ENCODE results near the gene SLC43A1.

Gene SLC43A1

DNA sequence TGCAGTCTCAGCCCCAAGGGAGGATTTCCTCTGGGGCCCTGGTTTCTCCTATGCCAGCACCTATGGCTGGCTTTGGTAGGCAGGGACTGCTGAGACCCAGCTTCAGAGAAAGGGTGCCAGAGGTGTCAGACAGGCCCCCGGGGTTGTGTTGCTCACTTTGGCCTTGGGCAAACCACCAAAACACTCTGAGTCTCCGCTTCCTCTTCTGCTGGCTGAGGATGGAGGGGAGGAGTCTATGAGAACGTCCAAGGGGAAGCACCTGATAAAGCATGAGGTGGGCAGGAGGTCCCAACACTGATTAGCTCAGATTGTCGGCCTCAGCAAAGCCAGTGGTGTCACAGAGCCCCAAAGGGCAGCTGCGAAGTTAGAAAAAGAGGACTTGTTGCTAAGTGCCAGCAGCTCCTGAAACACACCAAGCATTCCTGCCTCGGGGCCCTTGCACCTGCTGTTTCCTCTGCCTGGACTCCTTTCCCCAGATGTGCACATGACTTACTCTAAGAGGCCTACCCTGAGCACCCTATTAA is 32.4 kb upstream of the SLC43A1 start:
- Histone ChIP-seq H2AK5ac (ENCODE audit: low read depth, low read length) (no peak overlapping the region), H3K4me1 (ENCODE audit: control insufficient read depth in 2 of 2, insufficient read depth in 1 of 2, low read depth in 1 of 2, low read length in 2 of 2) (peaks cover 6 to 7% of the 10 kb centered on the region in 2 donors), H3K9me3 (replicated peaks in 1 of 2; ENCODE audit: control insufficient read depth in 2 of 2, insufficient read depth in 1 of 2, low read depth in 1 of 2, low read length in 2 of 2) (peaks cover 0 to 4% of the 10 kb centered on the region in 2 donors), H2AFZ (ENCODE audit: low read length) (no peak overlapping the region), H3K27me3 (ENCODE audit: control insufficient read depth in 3 of 3, insufficient read depth in 3 of 3, low read depth in 1 of 3, low read length in 3 of 3) (no peaks in the 10 kb centered on the region), H3K18ac (ENCODE audit: low read length) (no peak overlapping the region), H4K91ac (ENCODE audit: low read depth, low read length, poor library complexity) (no peak overlapping the region), H2BK5ac (ENCODE audit: low read length) (no peak overlapping the region), H3K4me2 (ENCODE audit: insufficient read depth, low read length, poor library complexity, severe bottlenecking) (no peak overlapping the region), H4K8ac (ENCODE audit: low read depth, low read length) (no peak overlapping the region), H3K79me1 (ENCODE audit: low read depth, low read length) (no peaks in the 10 kb centered on the region), H2BK12ac (ENCODE audit: low read length) (no peak overlapping the region), H3K27ac (replicated peaks; ENCODE audit: low read length) (no peak overlapping the region), H3K4ac (ENCODE audit: low read length) (no peak overlapping the region), H3K4me3 (ENCODE audit: low read length in 2 of 2) (no peak overlapping the region), H2BK120ac (ENCODE audit: low read depth, low read length) (no peak overlapping the region), H3K14ac (ENCODE audit: low read length) (no peak overlapping the region), H3K36me3 (replicated peaks in 1 of 2; ENCODE audit: control insufficient read depth in 2 of 2, insufficient read depth in 2 of 2, low read length in 2 of 2) (peaks cover 44 to 66% of the 10 kb centered on the region in 2 donors), H3K9ac (ENCODE audit: low read depth, low read length, poor library complexity) (no peak overlapping the region), H2BK15ac (ENCODE audit: low read length) (no peak overlapping the region), H3K23ac (ENCODE audit: low read depth, low read length, poor library complexity) (no peak overlapping the region)
- DNase-seq (ENCODE audit: low spot score): no peak
- no CpG with 5 or more reads among the region's 6 CpGs for WGBS, 2 donors (ENCODE audit: extremely low coverage in 2 of 2, insufficient read length in 2 of 2, insufficient replicate concordance in 1 of 2)

DNA sequence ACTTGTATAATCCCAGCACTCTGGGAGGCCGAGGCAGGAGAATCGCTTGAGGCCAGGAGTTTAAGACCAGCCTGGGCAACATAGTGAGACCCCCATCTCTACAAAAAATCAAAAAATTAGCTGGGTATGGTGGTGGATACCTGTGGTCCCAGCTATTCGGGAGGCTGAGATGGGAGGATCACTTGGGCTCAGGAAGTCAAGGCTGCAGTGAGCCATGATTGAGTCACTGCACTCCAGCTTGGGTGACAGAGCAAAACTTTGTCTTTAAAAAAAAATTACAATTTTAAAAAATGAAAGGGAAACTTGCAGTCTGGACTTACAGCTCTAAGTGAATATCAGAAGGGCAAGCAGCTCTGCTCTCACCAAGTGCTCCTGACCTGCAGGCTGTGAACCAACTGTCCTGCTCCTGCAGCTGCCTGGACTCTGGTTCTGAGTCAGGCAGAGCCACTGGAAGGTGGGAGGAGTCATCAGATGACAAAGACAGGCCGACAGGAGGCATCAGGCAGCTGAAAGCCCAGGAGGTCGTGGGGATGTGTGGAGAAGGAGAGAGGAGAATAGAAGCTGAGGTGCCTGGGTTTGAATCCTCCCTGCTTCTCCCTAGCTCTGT is 31.5 kb upstream of the SLC43A1 start:
- H3K9ac ChIP-seq (ENCODE audit: low read depth, low read length, poor library complexity): no peak overlapping the region
- H3K9me3 ChIP-seq (replicated peaks in 1 of 2; ENCODE audit: control insufficient read depth in 2 of 2, insufficient read depth in 1 of 2, low read depth in 1 of 2, low read length in 2 of 2): peaks cover 0 to 4% of the 10 kb centered on the region in 2 donors
- H4K8ac ChIP-seq (ENCODE audit: low read depth, low read length): no peak overlapping the region
- H3K79me1 ChIP-seq (ENCODE audit: low read depth, low read length): no peaks in the 10 kb centered on the region
- H3K23ac ChIP-seq (ENCODE audit: low read depth, low read length, poor library complexity): no peak overlapping the region
- H3K4me2 ChIP-seq (ENCODE audit: insufficient read depth, low read length, poor library complexity, severe bottlenecking): no peak overlapping the region
- H3K27ac ChIP-seq (replicated peaks; ENCODE audit: low read length): no peak overlapping the region
- peaks cover 35 to 59% of the 10 kb centered on the region in 2 donors for H3K36me3 ChIP-seq (replicated peaks in 1 of 2; ENCODE audit: control insufficient read depth in 2 of 2, insufficient read depth in 2 of 2, low read length in 2 of 2)
- no peak overlapping the region for H3K18ac ChIP-seq (ENCODE audit: low read length)
- no peak overlapping the region for H3K4me3 ChIP-seq (ENCODE audit: low read length in 2 of 2)
- H2BK15ac ChIP-seq (ENCODE audit: low read length): no peak overlapping the region
- DNase-seq (ENCODE audit: low spot score): no peak
- H2BK12ac ChIP-seq (ENCODE audit: low read length): no peak overlapping the region
- no peak overlapping the region for H3K14ac ChIP-seq (ENCODE audit: low read length)
- no peak overlapping the region for H2AK5ac ChIP-seq (ENCODE audit: low read depth, low read length)
- H4K91ac ChIP-seq (ENCODE audit: low read depth, low read length, poor library complexity): no peak overlapping the region
- H3K4ac ChIP-seq (ENCODE audit: low read length): no peak overlapping the region
- H2AFZ ChIP-seq (ENCODE audit: low read length): no peak overlapping the region
- H3K27me3 ChIP-seq (ENCODE audit: control insufficient read depth in 3 of 3, insufficient read depth in 3 of 3, low read depth in 1 of 3, low read length in 3 of 3): no peaks in the 10 kb centered on the region
- no peak overlapping the region for H2BK5ac ChIP-seq (ENCODE audit: low read length)
- peaks cover 6 to 7% of the 10 kb centered on the region in 2 donors for H3K4me1 ChIP-seq (ENCODE audit: control insufficient read depth in 2 of 2, insufficient read depth in 1 of 2, low read depth in 1 of 2, low read length in 2 of 2)
- no CpG with 5 or more reads among the region's 5 CpGs for WGBS, 2 donors (ENCODE audit: extremely low coverage in 2 of 2, insufficient read length in 2 of 2, insufficient replicate concordance in 1 of 2)
- H2BK120ac ChIP-seq (ENCODE audit: low read depth, low read length): no peak overlapping the region

DNA sequence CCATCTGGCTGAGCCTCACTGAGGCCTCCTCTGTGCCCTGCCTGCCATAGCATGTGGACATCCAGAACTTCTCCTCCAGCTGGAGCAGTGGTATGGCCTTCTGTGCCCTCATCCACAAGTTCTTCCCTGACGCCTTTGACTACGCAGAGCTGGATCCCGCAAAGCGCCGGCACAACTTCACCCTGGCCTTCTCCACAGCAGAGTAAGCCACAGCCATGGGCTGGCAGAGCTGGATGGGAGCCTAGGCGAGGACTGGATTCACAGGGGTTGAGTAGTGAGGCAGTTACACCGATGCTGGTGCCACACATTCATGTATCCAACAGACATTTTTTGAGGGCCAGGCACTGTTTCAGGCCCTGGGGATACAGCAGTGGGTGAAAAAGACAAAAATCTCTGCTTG is 30.9 kb upstream of the SLC43A1 start:
- H4K8ac ChIP-seq (ENCODE audit: low read depth, low read length): no peak overlapping the region
- H3K14ac ChIP-seq (ENCODE audit: low read length): no peak overlapping the region
- H2BK5ac ChIP-seq (ENCODE audit: low read length): no peak overlapping the region
- H3K36me3 ChIP-seq (replicated peaks in 1 of 2; ENCODE audit: control insufficient read depth in 2 of 2, insufficient read depth in 2 of 2, low read length in 2 of 2): peaks cover 29 to 54% of the 10 kb centered on the region in 2 donors
- no peak overlapping the region for H3K4me3 ChIP-seq (ENCODE audit: low read length in 2 of 2)
- H3K4me2 ChIP-seq (ENCODE audit: insufficient read depth, low read length, poor library complexity, severe bottlenecking): no peak overlapping the region
- H2AFZ ChIP-seq (ENCODE audit: low read length): no peak overlapping the region
- H3K9ac ChIP-seq (ENCODE audit: low read depth, low read length, poor library complexity): no peak overlapping the region
- DNase-seq (ENCODE audit: low spot score): no peak
- H3K18ac ChIP-seq (ENCODE audit: low read length): peak overlapping the region; percentile 19
- no peak overlapping the region for H2BK12ac ChIP-seq (ENCODE audit: low read length)
- H3K79me1 ChIP-seq (ENCODE audit: low read depth, low read length): no peaks in the 10 kb centered on the region
- no peak overlapping the region for H4K91ac ChIP-seq (ENCODE audit: low read depth, low read length, poor library complexity)
- WGBS, 2 donors (ENCODE audit: extremely low coverage in 2 of 2, insufficient read length in 2 of 2, insufficient replicate concordance in 1 of 2): no CpG with 5 or more reads among the region's 7 CpGs
- peaks cover 6 to 7% of the 10 kb centered on the region in 2 donors for H3K4me1 ChIP-seq (ENCODE audit: control insufficient read depth in 2 of 2, insufficient read depth in 1 of 2, low read depth in 1 of 2, low read length in 2 of 2)
- H2BK120ac ChIP-seq (ENCODE audit: low read depth, low read length): no peak overlapping the region
- H3K27ac ChIP-seq (replicated peaks; ENCODE audit: low read length): no peak overlapping the region
- no peak overlapping the region for H3K23ac ChIP-seq (ENCODE audit: low read depth, low read length, poor library complexity)
- H3K27me3 ChIP-seq (ENCODE audit: control insufficient read depth in 3 of 3, insufficient read depth in 3 of 3, low read depth in 1 of 3, low read length in 3 of 3): no peaks in the 10 kb centered on the region
- H2BK15ac ChIP-seq (ENCODE audit: low read length): no peak overlapping the region
- H2AK5ac ChIP-seq (ENCODE audit: low read depth, low read length): no peak overlapping the region
- H3K9me3 ChIP-seq (replicated peaks in 1 of 2; ENCODE audit: control insufficient read depth in 2 of 2, insufficient read depth in 1 of 2, low read depth in 1 of 2, low read length in 2 of 2): peaks cover 0 to 4% of the 10 kb centered on the region in 2 donors
- no peak overlapping the region for H3K4ac ChIP-seq (ENCODE audit: low read length)

DNA sequence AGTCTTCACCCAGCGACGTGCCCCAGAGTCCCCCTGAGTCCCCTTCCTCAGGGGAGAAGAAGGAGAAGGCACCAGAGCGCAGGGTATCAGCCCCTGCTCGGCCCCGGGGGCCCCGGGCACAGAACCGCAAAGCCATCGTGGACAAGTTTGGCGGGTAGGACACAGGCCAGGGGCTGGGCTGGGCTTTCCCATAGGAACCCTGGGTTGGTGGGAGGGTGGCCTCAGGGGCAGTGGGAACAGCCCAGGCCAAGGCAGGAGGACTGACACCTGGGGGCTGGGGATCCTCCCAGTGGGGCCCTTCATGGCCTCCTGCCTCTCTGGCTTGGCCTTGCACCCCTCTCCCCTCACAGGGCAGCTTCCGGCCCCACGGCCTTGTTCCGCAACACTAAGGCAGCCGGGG is 30.4 kb upstream of the SLC43A1 start:
- no peak overlapping the region for H2BK12ac ChIP-seq (ENCODE audit: low read length)

More for the DNA sequence above, 30.4 kb upstream of the SLC43A1 start:
- H4K8ac ChIP-seq (ENCODE audit: low read depth, low read length): no peak overlapping the region
- H3K79me1 ChIP-seq (ENCODE audit: low read depth, low read length): no peaks in the 10 kb centered on the region
- H3K4me2 ChIP-seq (ENCODE audit: insufficient read depth, low read length, poor library complexity, severe bottlenecking): no peak overlapping the region
- H3K36me3 ChIP-seq (replicated peaks in 1 of 2; ENCODE audit: control insufficient read depth in 2 of 2, insufficient read depth in 2 of 2, low read length in 2 of 2): peaks cover 27 to 51% of the 10 kb centered on the region in 2 donors
- H3K23ac ChIP-seq (ENCODE audit: low read depth, low read length, poor library complexity): no peak overlapping the region
- DNase-seq (ENCODE audit: low spot score): no peak
- H4K91ac ChIP-seq (ENCODE audit: low read depth, low read length, poor library complexity): no peak overlapping the region
- no peak overlapping the region for H3K4me3 ChIP-seq (ENCODE audit: low read length in 2 of 2)
- no peak overlapping the region for H2AK5ac ChIP-seq (ENCODE audit: low read depth, low read length)
- no peak overlapping the region for H2AFZ ChIP-seq (ENCODE audit: low read length)
- H3K4me1 ChIP-seq (ENCODE audit: control insufficient read depth in 2 of 2, insufficient read depth in 1 of 2, low read depth in 1 of 2, low read length in 2 of 2): peaks cover 6 to 7% of the 10 kb centered on the region in 2 donors
- H3K4ac ChIP-seq (ENCODE audit: low read length): no peak overlapping the region
- H3K9ac ChIP-seq (ENCODE audit: low read depth, low read length, poor library complexity): no peak overlapping the region
- WGBS, 2 donors (ENCODE audit: extremely low coverage in 2 of 2, insufficient read length in 2 of 2, insufficient replicate concordance in 1 of 2): no CpG with 5 or more reads among the region's 13 CpGs
- H2BK5ac ChIP-seq (ENCODE audit: low read length): no peak overlapping the region
- no peak overlapping the region for H3K18ac ChIP-seq (ENCODE audit: low read length)
- H3K9me3 ChIP-seq (replicated peaks in 1 of 2; ENCODE audit: control insufficient read depth in 2 of 2, insufficient read depth in 1 of 2, low read depth in 1 of 2, low read length in 2 of 2): peaks cover 0 to 4% of the 10 kb centered on the region in 2 donors
- no peaks in the 10 kb centered on the region for H3K27me3 ChIP-seq (ENCODE audit: control insufficient read depth in 3 of 3, insufficient read depth in 3 of 3, low read depth in 1 of 3, low read length in 3 of 3)
- H3K14ac ChIP-seq (ENCODE audit: low read length): no peak overlapping the region
- no peak overlapping the region for H2BK120ac ChIP-seq (ENCODE audit: low read depth, low read length)
- H3K27ac ChIP-seq (replicated peaks; ENCODE audit: low read length): no peak overlapping the region
- H2BK15ac ChIP-seq (ENCODE audit: low read length): no peak overlapping the region
